Stimulated activated CD4-positive, alpha-beta T cell treated with anti-CD3 and anti-CD28 coated beads, TNF-alpha, amount 100 ng/mL, for 1 hour (primary cell): ENCODE data around the gene UGT1A4.
"Not testable (repeated sequence)": the region's sequence is repeated elsewhere in the genome, so short reads cannot be mapped to it uniquely, and the experiment has no call there.

Source experiments
- DNase-seq, 3 donors: peaks; one replicate each; pipeline ENCODE4 v3.0.0-alpha.2; 2020; ENCODE audit warnings: low read depth in 3 of 3, low spot score in 1 of 3

The UGT1A4 gene

GRCh38 chr2:233699424-233700027 lies 19.0 kb upstream of the UGT1A4 start:
- DNase-seq, result no peak

- DNase-seq, result no peak
These were observed 18.4 kb upstream of the UGT1A4 start for GRCh38 chr2:233700028-233700635.

- DNase-seq, result not testable (repeated sequence)
These were observed 17.7 kb upstream of the UGT1A4 start for GRCh38 chr2:233700842-233701241.

- DNase-seq, result no peak
These were observed 16.3 kb upstream of the UGT1A4 start for GRCh38 chr2:233702238-233702637.

GRCh38 chr2:233705911-233706506 lies 12.5 kb upstream of the UGT1A4 start:
- no peak for DNase-seq

- no peak for DNase-seq
These were observed 11.8 kb upstream of the UGT1A4 start for GRCh38 chr2:233706720-233707119.

GRCh38 chr2:233707940-233708644 lies 10.4 kb upstream of the UGT1A4 start:
- no peak for DNase-seq

- DNase-seq, result no peak
These were observed 9.6 kb upstream of the UGT1A4 start for GRCh38 chr2:233708942-233709341.

- peak; percentile 9 to 49 (median 18) for DNase-seq
These were observed 7.1 kb upstream of the UGT1A4 start for GRCh38 chr2:233711312-233712008.

- DNase-seq, result no peak
These were observed 5.8 kb upstream of the UGT1A4 start, which contains the start of gene UGT1A5 for GRCh38 chr2:233712611-233713261. UGT1A5 (plus strand) TSS chr2:233712907; CDS start chr2:233712992, 85 bp downstream.

GRCh38 chr2:233713262-233713615 lies 5.3 kb upstream of the UGT1A4 start:
- no peak for DNase-seq

- no peak for DNase-seq
These were observed 4.4 kb upstream of the UGT1A4 start for GRCh38 chr2:233714121-233714520.

GRCh38 chr2:233728723-233729301 lies 10.3 kb downstream of the UGT1A4 start, which contains the start of gene UGT1A3:
UGT1A3 (plus strand) TSS chr2:233729042; CDS start chr2:233729127, 85 bp downstream.
- no peak for DNase-seq

- DNase-seq, result not testable (repeated sequence)
These were observed 18.5 kb downstream of the UGT1A4 start for GRCh38 chr2:233736868-233737653.

- no peak for DNase-seq
These were observed 22.3 kb downstream of the UGT1A4 start for GRCh38 chr2:233740870-233741269.

- DNase-seq, result no peak
These were observed 25.1 kb downstream of the UGT1A4 start for GRCh38 chr2:233743464-233744259.

GRCh38 chr2:233745073-233745755 lies 26.7 kb downstream of the UGT1A4 start:
- no peak for DNase-seq

GRCh38 chr2:233745838-233746237 lies 27.3 kb downstream of the UGT1A4 start:
- not testable (repeated sequence) for DNase-seq
